K562 (cell line): ENCODE data around the gene PARD3.

Experiments
- CHCHD3 ChIP-seq: fragments of 250-450 bp; sonication (Bioruptor Pico); IDR thresholded peaks from 2 replicates; pipeline ENCODE4 v2.1.2; 2022; ENCODE audit warnings: mild to moderate bottlenecking
- JUND ChIP-seq, 2 experiments: IDR thresholded peaks; 2 replicates in 1 of 2; 3 replicates in 1 of 2; pipeline ENCODE4 v1.6.1; 2011; ENCODE audit warnings: borderline replicate concordance in 2 of 2, low read depth in 2 of 2, low read length in 2 of 2, improper control_type of control experiment in 1 of 2, missing biosample characterization in 1 of 2, missing genetic modification characterization in 1 of 2, missing genetic modification reagents in 1 of 2
- POLR2A ChIP-seq: fragments of 450-650 bp; conservative IDR thresholded peaks from 2 replicates; pipeline ENCODE4 v1.6.1; 2016
- SETDB1 ChIP-seq: IDR thresholded peaks from one replicate; pipeline ENCODE4 v1.6.1; 2012; ENCODE audit warnings: low read length, control low read depth, inconsistent platforms
- TAF1 ChIP-seq: IDR thresholded peaks from 2 replicates; pipeline ENCODE4 v1.6.1; 2011; ENCODE audit warnings: mild to moderate bottlenecking, low read length, moderate library complexity; ENCODE audit not compliant: insufficient read depth, control insufficient read depth, severe bottlenecking; ENCODE audit errors: extremely low read depth
- XRCC5 ChIP-seq: fragments of 200-400 bp; formaldehyde crosslinking; IDR thresholded peaks from 2 replicates; pipeline ENCODE4 v1.6.1; 2017; ENCODE audit warnings: low read depth, mild to moderate bottlenecking, low read length
- ZBTB2 ChIP-seq: fragments of 450-650 bp; IDR thresholded peaks from 2 replicates; pipeline ENCODE4 v1.6.1; 2016; ENCODE audit warnings: antibody characterized with exemption
- ZFP91 ChIP-seq: sonication (generic); formaldehyde crosslinking; IDR thresholded peaks from 2 replicates; pipeline ENCODE4 v1.8.0; 2022; ENCODE audit warnings: mild to moderate bottlenecking, missing genetic modification reagents
- ZFX ChIP-seq: sonication (generic); formaldehyde crosslinking; IDR thresholded peaks from 2 replicates; pipeline ENCODE4 v1.8.0; 2022; ENCODE audit warnings: mild to moderate bottlenecking, missing genetic modification reagents, moderate library complexity
- TF ChIP-seq, protein P1 (sequence below): sonication (generic); formaldehyde crosslinking; IDR thresholded peaks from 2 replicates; pipeline ENCODE4 v1.9.0; 2022; ENCODE audit warnings: mild to moderate bottlenecking, missing genetic modification reagents
- TF ChIP-seq, protein P2 (sequence below), 3 experiments: IDR thresholded peaks in 2 of 3; conservative IDR thresholded peaks in 1 of 3; 2 replicates each; pipeline ENCODE4 v1.5.1; 2011 to 2012; ENCODE audit warnings: low read length in 3 of 3, mild to moderate bottlenecking in 3 of 3, control low read depth in 2 of 3, improper control_type of control experiment in 1 of 3, inconsistent platforms in 1 of 3, low read depth in 1 of 3, mixed read lengths in 1 of 3, moderate library complexity in 1 of 3; ENCODE audit not compliant: insufficient read depth in 2 of 3
- TF ChIP-seq, protein P3 (sequence below): fragments of 250-450 bp; sonication (Bioruptor Pico); IDR thresholded peaks from 2 replicates; pipeline ENCODE4 v1.5.0; 2022; ENCODE audit warnings: mild to moderate bottlenecking

- TF ChIP-seq ZFP91, result no peak
- TF ChIP-seq ZFX, result no peak
- TF ChIP-seq CHCHD3, result no peak
- TF ChIP-seq, protein P1, sequence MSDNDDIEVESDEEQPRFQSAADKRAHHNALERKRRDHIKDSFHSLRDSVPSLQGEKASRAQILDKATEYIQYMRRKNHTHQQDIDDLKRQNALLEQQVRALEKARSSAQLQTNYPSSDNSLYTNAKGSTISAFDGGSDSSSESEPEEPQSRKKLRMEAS (CRISPR knock-in tag), result no peak
- TF ChIP-seq, protein P2, sequence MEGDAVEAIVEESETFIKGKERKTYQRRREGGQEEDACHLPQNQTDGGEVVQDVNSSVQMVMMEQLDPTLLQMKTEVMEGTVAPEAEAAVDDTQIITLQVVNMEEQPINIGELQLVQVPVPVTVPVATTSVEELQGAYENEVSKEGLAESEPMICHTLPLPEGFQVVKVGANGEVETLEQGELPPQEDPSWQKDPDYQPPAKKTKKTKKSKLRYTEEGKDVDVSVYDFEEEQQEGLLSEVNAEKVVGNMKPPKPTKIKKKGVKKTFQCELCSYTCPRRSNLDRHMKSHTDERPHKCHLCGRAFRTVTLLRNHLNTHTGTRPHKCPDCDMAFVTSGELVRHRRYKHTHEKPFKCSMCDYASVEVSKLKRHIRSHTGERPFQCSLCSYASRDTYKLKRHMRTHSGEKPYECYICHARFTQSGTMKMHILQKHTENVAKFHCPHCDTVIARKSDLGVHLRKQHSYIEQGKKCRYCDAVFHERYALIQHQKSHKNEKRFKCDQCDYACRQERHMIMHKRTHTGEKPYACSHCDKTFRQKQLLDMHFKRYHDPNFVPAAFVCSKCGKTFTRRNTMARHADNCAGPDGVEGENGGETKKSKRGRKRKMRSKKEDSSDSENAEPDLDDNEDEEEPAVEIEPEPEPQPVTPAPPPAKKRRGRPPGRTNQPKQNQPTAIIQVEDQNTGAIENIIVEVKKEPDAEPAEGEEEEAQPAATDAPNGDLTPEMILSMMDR (IDR thresholded peaks at IDR 0.05 in 2 of 3, conservative IDR thresholded peaks at IDR 0.05 in 1 of 3; ENCODE audit: insufficient read depth in 2 of 3, low read depth in 1 of 3, low read length in 3 of 3), result no peak
- TF ChIP-seq SETDB1, result no peak
- TF ChIP-seq TAF1, result no peak
- TF ChIP-seq JUND (IDR thresholded peaks at IDR 0.05; ENCODE audit: borderline replicate concordance, low read depth, low read length), result no peak
- TF ChIP-seq JUND (tag; IDR thresholded peaks at IDR 0.05; ENCODE audit: borderline replicate concordance, low read depth, low read length), result no peak
- no peak for TF ChIP-seq POLR2A
- TF ChIP-seq XRCC5, result no peak
- TF ChIP-seq ZBTB2, result no peak
- TF ChIP-seq, protein P3, sequence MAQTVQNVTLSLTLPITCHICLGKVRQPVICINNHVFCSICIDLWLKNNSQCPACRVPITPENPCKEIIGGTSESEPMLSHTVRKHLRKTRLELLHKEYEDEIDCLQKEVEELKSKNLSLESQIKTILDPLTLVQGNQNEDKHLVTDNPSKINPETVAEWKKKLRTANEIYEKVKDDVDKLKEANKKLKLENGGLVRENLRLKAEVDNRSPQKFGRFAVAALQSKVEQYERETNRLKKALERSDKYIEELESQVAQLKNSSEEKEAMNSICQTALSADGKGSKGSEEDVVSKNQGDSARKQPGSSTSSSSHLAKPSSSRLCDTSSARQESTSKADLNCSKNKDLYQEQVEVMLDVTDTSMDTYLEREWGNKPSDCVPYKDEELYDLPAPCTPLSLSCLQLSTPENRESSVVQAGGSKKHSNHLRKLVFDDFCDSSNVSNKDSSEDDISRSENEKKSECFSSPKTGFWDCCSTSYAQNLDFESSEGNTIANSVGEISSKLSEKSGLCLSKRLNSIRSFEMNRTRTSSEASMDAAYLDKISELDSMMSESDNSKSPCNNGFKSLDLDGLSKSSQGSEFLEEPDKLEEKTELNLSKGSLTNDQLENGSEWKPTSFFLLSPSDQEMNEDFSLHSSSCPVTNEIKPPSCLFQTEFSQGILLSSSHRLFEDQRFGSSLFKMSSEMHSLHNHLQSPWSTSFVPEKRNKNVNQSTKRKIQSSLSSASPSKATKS, result no peak
Measured at GRCh38 chr10:34759837-34760215, 55.3 kb downstream of the PARD3 start.
